Left kidney (tissue), 2 donors: Measurements from ENCODE around the gene SLC25A28. TPM values are rescaled to one million over a fixed set of nuclear protein-coding genes. Genes with fewer than 3 reads are reported as not detected.
"Not testable (repeated sequence)": the region's sequence is repeated elsewhere in the genome, so short reads cannot be mapped to it uniquely, and the experiment has no call there.

Source experiments
- DNase-seq: peaks from one replicate; pipeline ENCODE4 v3.0.0-alpha.2; 2013
- polyA plus RNA-seq: library from polyadenylated mRNA; unstranded; fragments of 120-200 nt; gene quantifications from one replicate; pipeline ENCODE4 v1.2.1, GENCODE V29; 2013; ENCODE audit not compliant: insufficient read length

SLC25A28 gene
- polyA plus RNA-seq, 1 donor, result 45.7 TPM

GRCh38 chr10:99630433-99630832 is 10.2 kb upstream of the SLC25A28 start:
- DNase-seq, result peak; percentile 47

GRCh38 chr10:99629625-99629978 is 9.4 kb upstream of the SLC25A28 start:
- DNase-seq, result no peak

GRCh38 chr10:99628923-99629624 is 8.8 kb upstream of the SLC25A28 start:
- DNase-seq, result no peak

GRCh38 chr10:99625124-99625523 is 4.9 kb upstream of the SLC25A28 start:
- not testable (repeated sequence) for DNase-seq

GRCh38 chr10:99623919-99624318 is 3.7 kb upstream of the SLC25A28 start:
- no peak for DNase-seq

- DNase-seq, result peak; percentile 8
Measured at GRCh38 chr10:99621454-99622251, 1.4 kb upstream of the SLC25A28 start.

GRCh38 chr10:99620711-99621453 is 643 bp upstream of the SLC25A28 start:
- peak; percentile 81 for DNase-seq

- peak; percentile 18 for DNase-seq
Measured at GRCh38 chr10:99619090-99619800, 994 bp downstream of the SLC25A28 start.

GRCh38 chr10:99617696-99618095 is 2.5 kb downstream of the SLC25A28 start:
- DNase-seq, result no peak

- no peak for DNase-seq
Measured at GRCh38 chr10:99615426-99615825, 4.8 kb downstream of the SLC25A28 start.

- peak; percentile 61 for DNase-seq
Measured at GRCh38 chr10:99612167-99612831, 7.9 kb downstream of the SLC25A28 start.

- DNase-seq, result no peak
Measured at GRCh38 chr10:99611326-99611725, 8.9 kb downstream of the SLC25A28 start.

- DNase-seq, result no peak
Measured at GRCh38 chr10:99610221-99610620, 10.0 kb downstream of the SLC25A28 start.

- no peak for DNase-seq
Measured at GRCh38 chr10:99609186-99609585, 11.1 kb downstream of the SLC25A28 start.

- DNase-seq, result no peak
Measured at GRCh38 chr10:99605351-99605750, 14.9 kb downstream of the SLC25A28 start.

GRCh38 chr10:99604862-99605261 is 15.4 kb downstream of the SLC25A28 start:
- no peak for DNase-seq

- no peak for DNase-seq
Measured at GRCh38 chr10:99598781-99599509, 21.3 kb downstream of the SLC25A28 start.

- DNase-seq, result no peak
Measured at GRCh38 chr10:99598011-99598410, 22.2 kb downstream of the SLC25A28 start.

- DNase-seq, result not testable (repeated sequence)
Measured at GRCh38 chr10:99596708-99597107, 23.5 kb downstream of the SLC25A28 start.

GRCh38 chr10:99595770-99596465 is 24.3 kb downstream of the SLC25A28 start:
- DNase-seq, result peak; percentile 6
